ENCODE results near the gene DTNB. TPM values are rescaled to one million over a fixed set of nuclear protein-coding genes. Genes with fewer than 3 reads are reported as not detected.
A peak's percentile ranks its signal among the peaks of the same experiment; 100 is the strongest.

The DTNB gene
- total RNA-seq, 1 experiment from 2014 or later, result 25.1 TPM

DNA sequence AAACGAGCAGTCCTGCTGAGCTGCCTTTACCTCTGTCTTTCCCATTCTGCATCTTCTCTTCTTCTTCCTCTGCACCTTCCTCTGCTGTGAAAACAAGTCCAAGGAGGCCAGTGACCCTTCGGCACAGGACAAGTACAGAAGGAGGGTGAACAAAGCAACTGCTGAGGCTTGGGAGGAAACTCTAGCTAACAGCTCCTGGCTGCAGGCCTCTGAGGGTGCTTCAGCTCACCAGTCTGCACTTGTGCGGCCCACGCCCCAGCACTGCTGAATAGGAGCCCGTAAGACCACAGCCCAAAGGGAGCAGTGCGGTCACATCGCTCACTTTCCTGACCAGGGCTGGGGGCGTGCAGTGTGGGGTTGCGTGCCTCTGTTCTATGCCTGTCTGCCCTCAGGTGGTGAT is 289.6 kb downstream of the DTNB start:
- no peak overlapping the region for H3K4me3 ChIP-seq
- H3K9me3 ChIP-seq (replicated peaks), result no peaks in the 10 kb centered on the region
- no peak for DNase-seq
- H3K36me3 ChIP-seq, result no peaks in the 10 kb centered on the region
- no peaks in the 10 kb centered on the region; the same call in 1 of the 2 replicates for H3K4me1 ChIP-seq
- H3K27ac ChIP-seq, result no peak overlapping the region
- H3K27me3 ChIP-seq, result no peaks in the 10 kb centered on the region

DNA sequence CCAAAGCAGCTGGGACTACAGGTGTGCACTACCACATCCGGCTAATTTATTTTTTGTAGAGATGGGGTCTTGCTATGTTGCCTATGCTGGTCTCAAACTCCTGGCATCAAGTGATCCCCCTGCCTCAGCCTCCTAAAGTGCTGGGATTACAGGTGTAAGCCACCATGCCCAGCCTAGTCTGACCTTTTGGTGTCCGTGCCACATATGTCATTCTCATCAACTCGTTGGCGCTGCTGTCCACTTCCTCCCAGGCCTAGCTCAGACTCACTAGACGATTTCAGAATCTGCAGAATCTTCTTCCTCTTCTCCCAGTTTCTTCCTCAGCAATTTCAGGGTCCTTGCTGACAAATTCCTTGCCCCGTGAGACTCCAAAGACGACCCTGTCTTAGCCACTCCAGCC is 291.9 kb downstream of the DTNB start:
- Histone ChIP-seq H3K4me3 (no peak overlapping the region), H3K36me3 (no peaks in the 10 kb centered on the region), H3K9me3 (replicated peaks) (no peaks in the 10 kb centered on the region), H3K27me3 (no peaks in the 10 kb centered on the region), H3K4me1 (peaks cover 5% of the 10 kb centered on the region), H3K27ac (no peak overlapping the region)
- DNase-seq, result no peak

DNA sequence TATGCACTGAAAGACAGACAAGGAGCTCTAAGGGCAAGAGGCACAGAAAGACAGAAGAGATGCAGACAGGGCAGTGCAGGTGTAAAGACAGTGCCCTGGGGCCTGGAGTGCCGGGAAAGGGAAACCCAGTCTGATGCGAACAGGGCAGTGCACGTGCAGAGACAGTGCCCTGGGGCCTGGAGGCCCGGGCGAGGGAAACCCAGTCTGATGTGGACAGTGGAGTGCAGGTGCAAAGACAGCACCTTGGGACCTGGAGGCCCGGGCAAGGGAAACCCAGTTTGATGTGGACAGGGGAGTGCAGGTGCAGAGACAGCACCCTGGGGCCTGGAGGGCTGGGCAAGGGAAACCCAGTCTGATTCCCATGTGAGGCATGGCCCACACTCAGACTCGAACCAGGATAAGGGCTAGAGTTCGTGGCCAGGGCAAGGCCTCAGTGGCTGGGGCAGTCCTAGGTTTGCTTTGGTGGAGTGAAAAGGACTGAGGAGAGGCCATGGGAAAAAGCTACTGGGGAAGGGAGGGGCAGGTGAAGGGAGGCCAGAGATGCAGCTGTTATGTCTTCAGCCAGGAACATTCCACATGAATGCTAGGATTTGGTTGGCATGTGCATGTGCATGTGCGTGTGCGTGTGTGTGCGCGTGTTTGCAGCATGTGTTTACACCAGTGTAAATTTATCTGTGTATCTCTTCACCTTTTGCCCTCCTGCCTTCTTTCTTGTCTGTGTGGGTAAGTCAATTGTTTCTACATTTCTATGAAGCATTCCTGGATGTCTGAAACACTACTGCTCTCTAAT is 292.6 kb downstream of the DTNB start:
- Histone ChIP-seq H3K4me1 (peaks cover 9% of the 10 kb centered on the region), H3K9me3 (replicated peaks) (no peaks in the 10 kb centered on the region)
- peak; percentile 64 to 72 for DNase-seq

DNA sequence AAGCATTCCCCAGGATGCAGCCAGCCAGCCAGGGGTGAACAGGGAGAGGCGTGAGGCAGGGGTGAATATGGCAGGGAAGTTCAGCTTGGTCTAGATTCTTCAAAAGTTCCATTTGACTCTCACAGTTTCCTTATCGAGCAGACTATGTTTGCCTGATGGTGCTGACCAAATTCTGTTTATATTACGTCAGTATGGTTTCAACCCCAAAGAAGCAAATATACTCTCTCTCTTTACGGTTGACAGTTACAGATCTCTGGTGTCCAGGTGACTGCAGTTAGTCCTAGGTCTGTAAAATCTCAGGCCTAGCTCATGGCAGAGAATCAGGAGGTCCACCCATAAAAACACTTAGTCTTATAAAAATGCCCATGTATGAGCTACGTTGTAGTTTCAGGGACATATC is 293.4 kb downstream of the DTNB start:
- no peaks in the 10 kb centered on the region for H3K9me3 ChIP-seq (replicated peaks)
- no peak overlapping the region for H3K4me3 ChIP-seq
- no peaks in the 10 kb centered on the region for H3K36me3 ChIP-seq
- H3K27me3 ChIP-seq, result no peaks in the 10 kb centered on the region
- no peak for DNase-seq
- no peak overlapping the region for H3K27ac ChIP-seq
- peaks cover 9% of the 10 kb centered on the region for H3K4me1 ChIP-seq

More for the DNA sequence above, 292.6 kb downstream of the DTNB start:
- Histone ChIP-seq H3K4me3 (no peak overlapping the region), H3K27ac (no peak overlapping the region), H3K27me3 (no peaks in the 10 kb centered on the region), H3K36me3 (no peaks in the 10 kb centered on the region)

DNA sequence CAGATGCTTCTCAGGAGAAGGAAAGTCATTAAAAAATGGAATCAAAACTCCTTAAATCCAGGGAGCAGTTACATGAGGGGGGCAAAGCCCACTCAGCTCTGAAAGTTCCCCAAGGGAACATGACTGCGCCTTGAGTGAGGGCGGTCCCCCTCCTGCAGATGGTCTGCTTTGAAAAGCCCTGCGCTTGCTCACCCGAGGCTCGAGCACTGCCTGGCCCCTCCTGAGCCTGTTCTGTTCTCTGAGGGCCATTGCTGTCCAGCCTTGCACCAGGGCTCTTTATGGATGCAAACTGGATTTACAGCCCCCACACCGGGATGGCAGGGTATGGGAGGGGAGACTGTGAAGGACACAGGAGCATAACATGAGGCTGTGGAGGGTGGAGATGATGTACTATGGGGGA is 293.8 kb downstream of the DTNB start:
- Histone ChIP-seq H3K36me3 (no peaks in the 10 kb centered on the region), H3K9me3 (replicated peaks) (no peaks in the 10 kb centered on the region)
- DNase-seq, result no peak

DNA sequence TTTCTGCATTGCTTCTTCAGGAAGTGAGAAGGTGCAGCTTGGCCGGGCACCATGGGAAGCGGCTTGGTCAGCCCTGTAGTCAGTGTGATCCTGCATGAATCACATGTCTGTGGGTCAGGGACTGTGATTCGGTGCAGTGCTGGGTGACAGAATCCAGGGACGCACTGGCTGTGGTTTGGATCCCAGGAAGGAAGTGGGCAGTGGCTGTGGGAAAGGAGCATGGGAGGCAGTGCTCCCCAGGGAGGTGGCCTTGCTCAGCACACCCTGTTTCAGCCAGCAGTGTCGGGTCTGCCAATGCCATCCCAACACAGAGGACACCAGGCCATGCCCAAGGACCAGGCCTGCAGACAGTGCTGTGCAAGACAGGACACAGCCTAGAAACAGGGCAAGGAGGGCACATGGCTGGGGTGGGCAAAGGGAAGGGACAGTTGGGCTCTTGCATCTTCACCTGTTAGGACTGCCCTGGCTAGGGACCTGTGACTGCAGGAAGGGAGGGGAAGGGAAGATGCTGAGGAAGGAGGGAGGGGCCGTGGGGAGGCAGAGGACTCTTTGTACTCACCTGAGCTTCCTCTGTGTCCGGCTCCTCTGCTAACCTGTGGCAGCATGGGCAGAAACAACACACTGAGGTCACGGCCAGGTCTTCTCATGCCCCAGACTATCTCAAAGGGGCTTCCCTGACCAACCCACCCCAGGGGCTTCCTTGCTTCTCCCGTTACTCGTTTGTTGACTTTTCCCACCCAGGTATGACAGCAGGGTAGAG is 294.5 kb downstream of the DTNB start:
- Histone ChIP-seq H3K27ac (no peak overlapping the region), H3K4me1 (peaks cover 11% of the 10 kb centered on the region), H3K36me3 (no peaks in the 10 kb centered on the region), H3K4me3 (no peak overlapping the region), H3K27me3 (no peaks in the 10 kb centered on the region), H3K9me3 (replicated peaks) (no peaks in the 10 kb centered on the region)
- DNase-seq, result no peak

More for the DNA sequence above, 293.8 kb downstream of the DTNB start:
- Histone ChIP-seq H3K4me3 (no peak overlapping the region), H3K4me1 (peaks cover 9% of the 10 kb centered on the region), H3K27me3 (no peaks in the 10 kb centered on the region), H3K27ac (no peak overlapping the region)

DNA sequence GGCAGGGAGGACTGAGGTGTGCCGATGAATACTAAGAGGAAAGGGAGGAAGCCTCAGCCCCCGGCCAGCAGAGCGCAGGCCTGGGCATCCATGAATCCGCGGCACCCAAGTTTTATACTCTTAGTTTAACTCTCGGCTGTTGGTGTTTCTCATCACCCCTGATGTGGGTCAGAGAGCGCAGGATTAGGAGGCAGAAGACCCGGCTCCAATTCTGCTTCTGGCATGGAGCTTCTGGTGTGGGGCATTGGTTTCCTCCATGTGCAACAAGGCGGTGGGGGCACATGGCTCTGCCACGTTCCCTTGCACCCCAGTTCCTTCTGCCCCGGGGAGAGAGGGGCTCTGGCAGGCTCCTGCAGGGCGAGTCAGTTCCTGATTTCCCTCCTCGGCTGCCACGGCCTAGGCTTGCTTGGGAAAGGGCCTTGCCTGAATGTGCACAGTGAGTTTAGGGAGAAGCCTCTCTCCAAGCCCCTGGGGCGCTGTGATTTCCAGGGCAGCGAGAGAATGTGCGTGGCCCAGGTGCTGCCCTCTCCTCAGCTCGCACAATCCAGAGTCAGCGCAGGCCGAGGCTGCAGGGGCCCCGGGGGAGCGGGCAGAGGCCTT is 295.5 kb downstream of the DTNB start:
- Histone ChIP-seq H3K4me3 (no peak overlapping the region), H3K27me3 (no peaks in the 10 kb centered on the region), H3K27ac (no peak overlapping the region), H3K9me3 (replicated peaks) (no peaks in the 10 kb centered on the region), H3K4me1 (peaks cover 21% of the 10 kb centered on the region), H3K36me3 (no peaks in the 10 kb centered on the region)
- DNase-seq, result no peak

DNA sequence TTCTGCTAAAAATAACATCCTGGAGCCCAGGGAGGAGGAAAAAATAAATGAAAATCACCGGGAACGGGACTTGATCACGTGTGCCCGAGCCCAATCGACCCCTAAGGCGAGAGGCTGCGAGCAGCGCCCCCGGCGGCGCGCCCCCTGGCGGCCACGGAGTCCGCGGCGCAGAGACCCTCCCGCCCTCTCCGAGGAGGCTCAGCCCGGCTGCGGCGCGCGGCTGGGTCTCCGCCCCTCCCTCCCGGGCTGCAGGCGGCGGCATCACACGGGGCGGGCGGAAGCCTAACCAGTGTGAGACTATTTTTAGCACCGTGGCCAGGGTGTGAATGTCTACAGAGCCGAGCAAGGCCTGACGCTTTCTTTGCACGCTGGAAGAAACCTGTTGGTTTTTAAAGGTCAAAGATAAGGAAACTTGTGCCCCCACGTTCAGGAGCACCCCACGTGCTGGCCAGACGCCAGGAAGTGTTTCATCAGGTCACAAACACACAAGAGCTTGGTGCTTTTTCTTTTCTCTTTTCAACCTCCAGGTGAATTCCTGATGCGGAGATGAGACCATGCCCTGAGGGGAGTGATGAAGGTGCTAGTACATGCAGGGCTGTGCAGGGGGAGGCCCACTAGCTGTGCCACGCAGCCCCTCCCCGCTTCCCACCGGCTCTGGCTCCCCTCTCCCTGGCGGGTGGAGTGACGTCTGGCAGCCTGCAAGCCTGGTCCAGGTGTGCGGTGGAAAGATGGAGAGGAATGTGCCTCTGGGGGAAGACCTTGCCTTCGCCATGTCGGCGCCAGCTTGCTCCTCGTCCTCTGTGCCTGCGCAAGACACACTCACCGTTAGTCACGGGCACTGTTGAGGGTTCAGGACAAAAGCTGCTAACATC is 296.4 kb downstream of the DTNB start:
- Histone ChIP-seq H3K9me3 (replicated peaks) (no peaks in the 10 kb centered on the region), H3K4me3 (peak overlapping the region; percentile 41), H3K4me1 (peaks cover 21% of the 10 kb centered on the region), H3K27ac (no peak overlapping the region), H3K36me3 (no peaks in the 10 kb centered on the region), H3K27me3 (no peaks in the 10 kb centered on the region)
- peak; percentile 92 to 96 for DNase-seq

DNA sequence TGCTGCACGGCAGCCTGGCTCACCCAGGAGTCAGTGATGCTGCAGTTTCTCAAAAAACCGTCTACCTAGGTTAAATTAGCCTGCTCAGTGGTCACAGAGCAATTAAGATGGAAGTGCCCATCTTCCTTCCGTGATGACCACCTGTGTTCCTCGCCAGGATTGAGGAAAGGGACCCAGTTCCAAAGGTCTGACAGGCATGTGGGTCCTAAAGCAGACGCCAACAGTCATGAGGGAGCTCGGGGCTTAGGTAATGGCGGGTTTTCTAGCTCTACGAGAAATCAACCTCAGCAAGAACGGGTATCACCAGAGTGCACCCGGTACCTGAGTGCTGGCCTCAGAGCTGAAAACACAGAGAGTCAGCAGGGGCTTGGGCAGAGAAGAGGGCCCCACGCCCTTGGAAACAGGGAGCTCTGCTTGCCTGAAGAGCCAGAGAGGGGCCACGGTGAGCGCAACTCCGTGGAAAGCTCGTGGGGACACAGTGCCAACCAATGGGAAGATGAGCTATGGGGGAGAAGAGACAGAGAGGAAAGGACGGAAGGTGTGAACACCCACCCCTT is 297.3 kb downstream of the DTNB start:
- H3K27me3 ChIP-seq, result no peaks in the 10 kb centered on the region
- peak overlapping the region; percentile 41 for H3K4me3 ChIP-seq
- no peak for DNase-seq
- no peaks in the 10 kb centered on the region for H3K9me3 ChIP-seq (replicated peaks)
- peaks cover 21% of the 10 kb centered on the region for H3K4me1 ChIP-seq
- H3K36me3 ChIP-seq, result no peaks in the 10 kb centered on the region
- H3K27ac ChIP-seq, result no peak overlapping the region

DNA sequence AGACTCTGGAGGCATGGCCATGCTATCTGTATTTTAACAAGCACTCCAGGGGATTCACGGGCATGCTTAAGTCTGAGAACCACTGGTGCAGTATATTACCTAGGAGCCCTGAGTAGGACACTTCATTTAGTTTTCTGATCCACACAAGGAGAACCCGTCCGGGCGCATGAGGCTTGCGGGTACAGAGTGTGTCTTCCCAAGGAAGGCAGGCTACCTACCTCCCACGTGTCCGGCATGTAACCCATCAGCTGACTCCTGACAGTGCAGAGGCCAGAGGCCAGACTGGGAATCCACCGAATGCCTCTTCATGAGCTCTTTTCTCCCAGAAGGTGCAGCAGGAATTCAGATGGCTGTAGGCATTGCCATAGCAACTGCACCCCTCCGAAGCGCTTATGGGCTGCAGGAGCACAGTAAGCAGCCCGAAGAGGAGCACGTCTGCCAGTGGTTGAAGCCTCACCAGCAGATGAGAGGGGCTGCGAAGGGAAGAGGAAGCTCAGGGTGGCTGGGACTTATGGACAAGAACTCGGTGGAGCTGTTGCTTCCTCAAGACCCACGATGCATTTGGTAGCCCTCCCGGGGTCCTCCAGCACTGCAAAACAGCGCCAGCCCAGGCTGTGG is 297.9 kb downstream of the DTNB start:
- Histone ChIP-seq H3K4me1 (peaks cover 21% of the 10 kb centered on the region), H3K9me3 (replicated peaks) (no peaks in the 10 kb centered on the region), H3K27me3 (no peaks in the 10 kb centered on the region), H3K4me3 (no peak overlapping the region), H3K27ac (no peak overlapping the region), H3K36me3 (no peaks in the 10 kb centered on the region)
- no peak for DNase-seq

DNA sequence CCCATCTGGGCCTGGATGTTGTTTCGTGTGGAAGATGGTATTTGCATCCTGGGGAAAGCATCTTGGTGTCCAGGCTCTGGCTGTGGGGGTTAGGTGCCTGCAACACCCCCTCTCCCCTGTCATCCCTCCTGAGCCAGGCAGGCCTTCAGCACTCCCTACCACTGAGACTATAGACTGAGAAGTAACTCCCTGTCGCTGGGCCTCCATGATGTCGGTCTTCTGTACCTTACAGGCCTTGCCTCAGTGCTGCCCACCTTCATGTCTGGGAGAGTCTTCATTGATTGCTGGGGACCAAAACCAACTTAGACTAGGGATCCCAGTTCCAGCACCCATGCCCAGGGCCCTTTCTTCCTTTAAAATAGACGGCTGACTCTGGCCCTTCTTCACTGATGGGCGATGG is 298.6 kb downstream of the DTNB start:
- no peaks in the 10 kb centered on the region for H3K9me3 ChIP-seq (replicated peaks)
- no peak overlapping the region for H3K27ac ChIP-seq
- DNase-seq, result no peak
- no peak overlapping the region for H3K4me3 ChIP-seq
- H3K4me1 ChIP-seq, result peaks cover 21% of the 10 kb centered on the region
- H3K27me3 ChIP-seq, result no peaks in the 10 kb centered on the region
- H3K36me3 ChIP-seq, result no peaks in the 10 kb centered on the region

DNA sequence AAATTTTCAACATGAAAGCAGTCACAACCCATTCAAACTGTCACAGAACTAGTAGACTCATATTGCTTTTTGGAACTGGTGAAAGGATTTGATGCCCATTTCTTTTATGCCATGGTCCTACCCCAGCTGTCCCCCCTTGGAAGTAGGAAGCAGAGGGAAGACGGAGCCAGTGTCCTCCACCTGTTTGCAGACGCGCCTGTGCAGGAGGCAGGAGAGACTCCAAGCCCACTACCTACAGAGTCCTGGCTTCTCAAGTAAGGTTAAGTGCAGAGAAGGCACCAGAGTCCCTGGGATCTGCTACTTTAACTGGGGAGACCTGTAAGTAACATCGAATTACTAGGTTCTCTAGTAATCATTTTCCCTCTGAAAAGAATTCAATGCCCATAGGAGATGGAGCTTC is 299.0 kb downstream of the DTNB start:
- no peak overlapping the region for H3K27ac ChIP-seq
- H3K27me3 ChIP-seq, result no peaks in the 10 kb centered on the region
- H3K4me3 ChIP-seq, result no peak overlapping the region
- no peak for DNase-seq
- no peaks in the 10 kb centered on the region for H3K36me3 ChIP-seq
- no peaks in the 10 kb centered on the region for H3K9me3 ChIP-seq (replicated peaks)
- peaks cover 21% of the 10 kb centered on the region for H3K4me1 ChIP-seq

DNA sequence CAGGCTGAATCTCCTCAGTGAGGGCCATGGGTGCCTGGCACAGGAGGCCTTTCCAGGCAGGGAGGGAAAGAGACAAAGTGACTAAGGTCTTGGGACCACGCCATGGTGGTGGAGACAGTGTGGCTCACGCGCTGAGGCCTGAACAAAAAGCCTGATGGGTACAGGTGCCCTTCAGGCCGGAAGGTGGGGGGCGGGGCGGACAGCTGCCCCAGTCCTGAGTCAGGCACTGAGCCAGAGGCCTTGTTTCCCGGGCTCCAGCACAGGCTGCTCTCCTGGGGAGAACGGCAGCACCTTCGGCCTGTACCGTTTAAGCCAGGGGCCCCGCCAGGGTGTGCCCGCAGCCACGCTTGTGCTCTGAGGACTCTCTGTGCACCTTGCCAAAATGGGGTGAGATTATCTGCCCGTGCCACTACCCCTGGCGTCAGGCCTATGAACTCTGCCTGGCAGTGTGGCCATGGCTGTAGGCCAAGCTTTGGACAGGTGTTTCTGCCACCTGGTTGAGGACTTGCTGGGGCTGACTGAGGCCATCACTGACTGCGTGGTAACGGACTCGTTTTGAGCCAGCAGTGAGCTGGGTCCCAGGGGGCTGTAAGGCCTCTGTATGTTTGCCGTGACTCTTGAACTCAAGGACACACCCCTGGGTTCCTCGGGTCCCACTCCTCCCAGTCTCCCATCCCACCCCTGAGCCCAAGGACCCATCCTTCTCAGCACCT is 300.0 kb downstream of the DTNB start:
- H3K4me3 ChIP-seq, result no peak overlapping the region
- H3K9me3 ChIP-seq (replicated peaks), result no peaks in the 10 kb centered on the region
- H3K27me3 ChIP-seq, result no peaks in the 10 kb centered on the region
- H3K36me3 ChIP-seq, result no peaks in the 10 kb centered on the region
- DNase-seq, result peak; percentile 58 to 68
- H3K27ac ChIP-seq, result no peak overlapping the region
- H3K4me1 ChIP-seq, result peaks cover 25% of the 10 kb centered on the region

All from SJCRH30 (cell line).